Measurements from ENCODE around the gene ALAD. TPM values are rescaled to one million over a fixed set of nuclear protein-coding genes. Genes with fewer than 3 reads are reported as not detected.
"Not testable (repeated sequence)": the region's sequence is repeated elsewhere in the genome, so short reads cannot be mapped to it uniquely, and the experiment has no call there.

The ALAD gene
- total and polyA plus RNA-seq, 2 of the 8 experiments (the other 6 are each of a cell fraction or from before 2014, with no cell fraction given) = 8.2 to 15.3 TPM

GRCh38 chr9:113379094-113379828, 21.8 kb downstream of the ALAD start:
- H3K18ac ChIP-seq (ENCODE audit: extremely low read depth, low read length); DNase-seq (ENCODE audit: low read depth in 1 of 2, low spot score in 2 of 2); H3K79me2 ChIP-seq (ENCODE audit: control insufficient read depth in 1 of 2, insufficient read depth in 2 of 2, low read length in 2 of 2); H3K9ac ChIP-seq (replicated peaks in 1 of 4; ENCODE audit: extremely low read depth in 1 of 4, low read depth in 3 of 4, low read length in 3 of 4); H3K27me3 ChIP-seq (replicated peaks in 1 of 4; ENCODE audit: control insufficient read depth in 3 of 4, extremely low read depth in 1 of 4, insufficient read depth in 3 of 4, low read length in 3 of 4); H2BK20ac ChIP-seq (ENCODE audit: low read length); H3K27ac ChIP-seq (ENCODE audit: low read depth, low read length); H3K36me3 ChIP-seq (ENCODE audit: control insufficient read depth in 2 of 4, insufficient read depth in 4 of 4, low read length in 3 of 4); H3K14ac ChIP-seq (ENCODE audit: insufficient read length); H2AK5ac ChIP-seq (ENCODE audit: low read depth, low read length); H4K5ac ChIP-seq (ENCODE audit: insufficient read length, low read depth, low read length); H2BK12ac ChIP-seq (ENCODE audit: low read depth, low read length); H3K9me3 ChIP-seq (ENCODE audit: insufficient read depth in 2 of 2, low read depth in 1 of 2, low read length in 1 of 2); H4K8ac ChIP-seq (ENCODE audit: extremely low read depth, insufficient read depth, low read length); H3K79me1 ChIP-seq (ENCODE audit: low read depth, low read length); H3K4ac ChIP-seq (replicated peaks; ENCODE audit: insufficient read length, low read depth, low read length); H2BK15ac ChIP-seq (ENCODE audit: low read length); H2BK120ac ChIP-seq (replicated peaks; ENCODE audit: low read depth, low read length); H2BK5ac ChIP-seq (ENCODE audit: low read depth, low read length); H3K4me2 ChIP-seq (ENCODE audit: insufficient read depth in 1 of 2, low read depth in 2 of 2, low read length in 2 of 2); H3K56ac ChIP-seq (replicated peaks; ENCODE audit: insufficient read length, low read depth, low read length); H4K91ac ChIP-seq (replicated peaks; ENCODE audit: insufficient read length, low read length); H2AFZ ChIP-seq (ENCODE audit: low read length); H3K23ac ChIP-seq (ENCODE audit: insufficient read length); H3K23me2 ChIP-seq (ENCODE audit: low read depth, low read length); CTCF ChIA-PET (ENCODE audit: partially characterized antibody); H3K4me1 ChIP-seq (replicated peaks in 1 of 4; ENCODE audit: control insufficient read depth in 3 of 4, insufficient read depth in 4 of 4, low read length in 3 of 4); H4K20me1 ChIP-seq (replicated peaks in 1 of 2; ENCODE audit: control insufficient read depth in 1 of 2, insufficient read depth in 2 of 2, low read length in 2 of 2); FAIRE-seq; H3K4me3 ChIP-seq (ENCODE audit: extremely low read depth in 1 of 4, insufficient read depth in 2 of 4, low read depth in 3 of 4, low read length in 4 of 4): not testable (repeated sequence)
- WGBS, 2 experiments (ENCODE audit: extremely low coverage in 1 of 2, insufficient coverage in 1 of 2, insufficient read length in 1 of 2, insufficient replicate concordance in 2 of 2, low coverage in 1 of 2, low lambda C conversion rate in 2 of 2, missing lambda C conversion rate in 1 of 2) = 84% methylated on average over 21 of the region's 24 CpGs; no CpG with 5 or more reads in 1 of the 2 experiments
- POLR2A ChIA-PET (ENCODE audit: partially characterized antibody) = interaction anchor here (1.2 kb wide), 1 partner anchor 18 kb away, joined by 3 read pairs; no protein-coding TSS in a partner anchor

Data from H1 (cell line).